OCI-LY7 (cell line): ENCODE data around the gene AP1S3.

Experiments
- CTCF ChIP-seq: fragments of 200-600 bp; sonication (generic); conservative IDR thresholded peaks from 2 replicates; pipeline ENCODE4 v1.5.1; 2014; ENCODE audit warnings: mild to moderate bottlenecking, antibody characterized with exemption, low read length, moderate library complexity, mixed read lengths
- EZH2phosphoT487 ChIP-seq: fragments of 200-600 bp; sonication (generic); IDR thresholded peaks from 2 replicates; pipeline ENCODE4 v1.6.1; 2018; ENCODE audit warnings: low read depth, borderline replicate concordance, mild to moderate bottlenecking, mixed run types, antibody characterized with exemption, low read length, moderate library complexity, mixed read lengths

- no peak for TF ChIP-seq CTCF
- TF ChIP-seq EZH2phosphoT487, result no peak
Observed at GRCh38 chr2:223834431-223834830, 3.0 kb downstream of the AP1S3 start.
